Effector CD8-positive, alpha-beta T cell (primary cell): ENCODE results near the gene SYNE1.
"Not testable (repeated sequence)": the region's sequence is repeated elsewhere in the genome, so short reads cannot be mapped to it uniquely, and the experiment has no call there.

ENCODE experiments used
- DNase-seq: peaks from one replicate; lab custom pipeline; 2025; lab: John Stamatoyannopoulos, UW

SYNE1 gene

GRCh38 chr6:152630832-152631231, 6.3 kb downstream of the SYNE1 start:
- no peak for DNase-seq

- DNase-seq: no peak
These were observed 11.9 kb downstream of the SYNE1 start for GRCh38 chr6:152625213-152625612.

GRCh38 chr6:152614776-152615175, 22.4 kb downstream of the SYNE1 start:
- not testable (repeated sequence) for DNase-seq

GRCh38 chr6:152609125-152609670, 28.0 kb downstream of the SYNE1 start:
- DNase-seq: no peak

- no peak for DNase-seq
These were observed 31.2 kb downstream of the SYNE1 start for GRCh38 chr6:152605941-152606340.

- no peak for DNase-seq
These were observed 31.8 kb downstream of the SYNE1 start for GRCh38 chr6:152605342-152605741.

GRCh38 chr6:152603911-152604310, 33.3 kb downstream of the SYNE1 start:
- DNase-seq: no peak

GRCh38 chr6:152600022-152600421, 37.1 kb downstream of the SYNE1 start:
- no peak for DNase-seq

- no peak for DNase-seq
These were observed 38.1 kb downstream of the SYNE1 start for GRCh38 chr6:152598901-152599537.

- DNase-seq: no peak
These were observed 38.7 kb downstream of the SYNE1 start for GRCh38 chr6:152598421-152598820.

GRCh38 chr6:152596726-152597125, 40.4 kb downstream of the SYNE1 start:
- no peak for DNase-seq

GRCh38 chr6:152595499-152595898, 41.7 kb downstream of the SYNE1 start:
- no peak for DNase-seq

GRCh38 chr6:152594701-152595100, 42.5 kb downstream of the SYNE1 start:
- DNase-seq: no peak

- DNase-seq: no peak
These were observed 48.7 kb downstream of the SYNE1 start for GRCh38 chr6:152588456-152588855.

- DNase-seq: no peak
These were observed 49.7 kb downstream of the SYNE1 start for GRCh38 chr6:152587473-152587872.

GRCh38 chr6:152585236-152585635, 51.9 kb downstream of the SYNE1 start:
- DNase-seq: no peak

- no peak for DNase-seq
These were observed 53.3 kb downstream of the SYNE1 start for GRCh38 chr6:152583888-152584287.

GRCh38 chr6:152576525-152576924, 60.6 kb downstream of the SYNE1 start:
- DNase-seq: no peak

GRCh38 chr6:152575621-152576150, 61.5 kb downstream of the SYNE1 start:
- no peak for DNase-seq

- DNase-seq: no peak
These were observed 62.0 kb downstream of the SYNE1 start for GRCh38 chr6:152575161-152575560.

- DNase-seq: no peak
These were observed 63.4 kb downstream of the SYNE1 start for GRCh38 chr6:152573762-152574161.

GRCh38 chr6:152572338-152573088, 64.6 kb downstream of the SYNE1 start:
- DNase-seq: no peak

- no peak for DNase-seq
These were observed 65.2 kb downstream of the SYNE1 start for GRCh38 chr6:152571943-152572337.
